ENCODE measurements around the gene AFP. TPM values are rescaled to one million over a fixed set of nuclear protein-coding genes. Genes with fewer than 3 reads are reported as not detected.

Gene AFP
- total and polyA plus RNA-seq, 2 of the 13 experiments (the other 11 are each of a cell fraction or from before 2014, with no cell fraction given): 9,434 to 13,105 TPM

- TF ChIP-seq REPIN1 (CRISPR knock-in tag; IDR thresholded peaks at IDR 0.05; ENCODE audit: borderline replicate concordance, low read depth) (no peak), TEAD3 (CRISPR knock-in tag; optimal IDR thresholded peaks at IDR 0.05; ENCODE audit: borderline replicate concordance) (peak; percentile 82), YEATS2 (CRISPR knock-in tag; IDR thresholded peaks at IDR 0.05; ENCODE audit: borderline replicate concordance) (no peak), RFX3 (CRISPR knock-in tag; IDR thresholded peaks at IDR 0.05) (no peak; the same call in 1 of the 2 replicates), ZSCAN12 (CRISPR knock-in tag; IDR thresholded peaks at IDR 0.05) (no peak), TMF1 (CRISPR knock-in tag; IDR thresholded peaks at IDR 0.05; ENCODE audit: low read depth) (no peak), TOE1 (CRISPR knock-in tag; IDR thresholded peaks at IDR 0.05) (no peak), ARNT2 (CRISPR knock-in tag; IDR thresholded peaks at IDR 0.05; ENCODE audit: low read depth) (no peak; the same call in 1 of the 2 replicates), PPARG (CRISPR knock-in tag; conservative IDR thresholded peaks at IDR 0.05) (peak; percentile 95), ZBTB7B (CRISPR knock-in tag; IDR thresholded peaks at IDR 0.05) (peak; percentile 52; the same call in 1 of the 2 replicates), ZFP91 (CRISPR knock-in tag; IDR thresholded peaks at IDR 0.05; ENCODE audit: borderline replicate concordance) (no peak), FOXK2 (IDR thresholded peaks at IDR 0.05) (peak; percentile 67), ZNF747 (CRISPR knock-in tag; IDR thresholded peaks at IDR 0.05; ENCODE audit: borderline replicate concordance) (no peak), E2F2 (CRISPR knock-in tag; IDR thresholded peaks at IDR 0.05; ENCODE audit: borderline replicate concordance) (no peak), SP5 (CRISPR knock-in tag; IDR thresholded peaks at IDR 0.05; ENCODE audit: borderline replicate concordance, low read depth) (0 out of 2 replicates have a peak, but pooled peaks have one; percentile 13), RFX5 (IDR thresholded peaks at IDR 0.05; ENCODE audit: low read depth, low read length) (no peak), ZBTB10 (CRISPR knock-in tag; IDR thresholded peaks at IDR 0.05; ENCODE audit: borderline replicate concordance) (no peak), ZKSCAN8 (CRISPR knock-in tag; IDR thresholded peaks at IDR 0.05; ENCODE audit: borderline replicate concordance) (peak; percentile 67; the same call in 1 of the 2 replicates), ZNF777 (CRISPR knock-in tag; IDR thresholded peaks at IDR 0.05) (no peak), ZNF44 (CRISPR knock-in tag; IDR thresholded peaks at IDR 0.05) (no peak)
- TF ChIP-seq, protein P1, sequence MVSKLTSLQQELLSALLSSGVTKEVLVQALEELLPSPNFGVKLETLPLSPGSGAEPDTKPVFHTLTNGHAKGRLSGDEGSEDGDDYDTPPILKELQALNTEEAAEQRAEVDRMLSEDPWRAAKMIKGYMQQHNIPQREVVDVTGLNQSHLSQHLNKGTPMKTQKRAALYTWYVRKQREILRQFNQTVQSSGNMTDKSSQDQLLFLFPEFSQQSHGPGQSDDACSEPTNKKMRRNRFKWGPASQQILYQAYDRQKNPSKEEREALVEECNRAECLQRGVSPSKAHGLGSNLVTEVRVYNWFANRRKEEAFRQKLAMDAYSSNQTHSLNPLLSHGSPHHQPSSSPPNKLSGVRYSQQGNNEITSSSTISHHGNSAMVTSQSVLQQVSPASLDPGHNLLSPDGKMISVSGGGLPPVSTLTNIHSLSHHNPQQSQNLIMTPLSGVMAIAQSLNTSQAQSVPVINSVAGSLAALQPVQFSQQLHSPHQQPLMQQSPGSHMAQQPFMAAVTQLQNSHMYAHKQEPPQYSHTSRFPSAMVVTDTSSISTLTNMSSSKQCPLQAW (CRISPR knock-in tag; IDR thresholded peaks at IDR 0.05): 0 out of 2 replicates have a peak, but pooled peaks have one; percentile 28
- TF ChIP-seq, protein P2, sequence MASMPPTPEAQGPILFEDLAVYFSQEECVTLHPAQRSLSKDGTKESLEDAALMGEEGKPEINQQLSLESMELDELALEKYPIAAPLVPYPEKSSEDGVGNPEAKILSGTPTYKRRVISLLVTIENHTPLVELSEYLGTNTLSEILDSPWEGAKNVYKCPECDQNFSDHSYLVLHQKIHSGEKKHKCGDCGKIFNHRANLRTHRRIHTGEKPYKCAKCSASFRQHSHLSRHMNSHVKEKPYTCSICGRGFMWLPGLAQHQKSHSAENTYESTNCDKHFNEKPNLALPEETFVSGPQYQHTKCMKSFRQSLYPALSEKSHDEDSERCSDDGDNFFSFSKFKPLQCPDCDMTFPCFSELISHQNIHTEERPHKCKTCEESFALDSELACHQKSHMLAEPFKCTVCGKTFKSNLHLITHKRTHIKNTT (CRISPR knock-in tag; IDR thresholded peaks at IDR 0.05): no peak
These were observed 3.6 kb upstream of the AFP start (continued) for GRCh38 chr4:73432169-73433000.
